ENCODE data around the gene FAP. TPM values are rescaled to one million over a fixed set of nuclear protein-coding genes. Genes with fewer than 3 reads are reported as not detected.

Gene FAP
- total RNA-seq, 1 experiment from 2014 or later: not detected

GRCh38 chr2:162202203-162202602 is 41.0 kb downstream of the FAP start:
- DNase-seq (ENCODE audit: low spot score) (no peak), ATAC-seq (no peak)
- Mint-ChIP-seq H3K27ac (no peak overlapping the region), H3K27me3 (ENCODE audit: low read depth) (no peaks in the 10 kb centered on the region), H3K36me3 (no peaks in the 10 kb centered on the region), H3K4me1 (peaks cover 3% of the 10 kb centered on the region; the same call in 1 of the 2 replicates), H3K9me3 (peaks cover 5% of the 10 kb centered on the region), H3K4me3 (no peak overlapping the region)
- POLR2A ChIA-PET: no interaction called here
- CTCF ChIA-PET: no interaction called here
- no peak for TF ChIP-seq CREM (CRISPR knock-in tag; IDR thresholded peaks at IDR 0.05)
- TF ChIP-seq, protein P1, sequence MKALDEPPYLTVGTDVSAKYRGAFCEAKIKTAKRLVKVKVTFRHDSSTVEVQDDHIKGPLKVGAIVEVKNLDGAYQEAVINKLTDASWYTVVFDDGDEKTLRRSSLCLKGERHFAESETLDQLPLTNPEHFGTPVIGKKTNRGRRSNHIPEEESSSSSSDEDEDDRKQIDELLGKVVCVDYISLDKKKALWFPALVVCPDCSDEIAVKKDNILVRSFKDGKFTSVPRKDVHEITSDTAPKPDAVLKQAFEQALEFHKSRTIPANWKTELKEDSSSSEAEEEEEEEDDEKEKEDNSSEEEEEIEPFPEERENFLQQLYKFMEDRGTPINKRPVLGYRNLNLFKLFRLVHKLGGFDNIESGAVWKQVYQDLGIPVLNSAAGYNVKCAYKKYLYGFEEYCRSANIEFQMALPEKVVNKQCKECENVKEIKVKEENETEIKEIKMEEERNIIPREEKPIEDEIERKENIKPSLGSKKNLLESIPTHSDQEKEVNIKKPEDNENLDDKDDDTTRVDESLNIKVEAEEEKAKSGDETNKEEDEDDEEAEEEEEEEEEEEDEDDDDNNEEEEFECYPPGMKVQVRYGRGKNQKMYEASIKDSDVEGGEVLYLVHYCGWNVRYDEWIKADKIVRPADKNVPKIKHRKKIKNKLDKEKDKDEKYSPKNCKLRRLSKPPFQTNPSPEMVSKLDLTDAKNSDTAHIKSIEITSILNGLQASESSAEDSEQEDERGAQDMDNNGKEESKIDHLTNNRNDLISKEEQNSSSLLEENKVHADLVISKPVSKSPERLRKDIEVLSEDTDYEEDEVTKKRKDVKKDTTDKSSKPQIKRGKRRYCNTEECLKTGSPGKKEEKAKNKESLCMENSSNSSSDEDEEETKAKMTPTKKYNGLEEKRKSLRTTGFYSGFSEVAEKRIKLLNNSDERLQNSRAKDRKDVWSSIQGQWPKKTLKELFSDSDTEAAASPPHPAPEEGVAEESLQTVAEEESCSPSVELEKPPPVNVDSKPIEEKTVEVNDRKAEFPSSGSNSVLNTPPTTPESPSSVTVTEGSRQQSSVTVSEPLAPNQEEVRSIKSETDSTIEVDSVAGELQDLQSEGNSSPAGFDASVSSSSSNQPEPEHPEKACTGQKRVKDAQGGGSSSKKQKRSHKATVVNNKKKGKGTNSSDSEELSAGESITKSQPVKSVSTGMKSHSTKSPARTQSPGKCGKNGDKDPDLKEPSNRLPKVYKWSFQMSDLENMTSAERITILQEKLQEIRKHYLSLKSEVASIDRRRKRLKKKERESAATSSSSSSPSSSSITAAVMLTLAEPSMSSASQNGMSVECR (CRISPR knock-in tag; IDR thresholded peaks at IDR 0.05; ENCODE audit: borderline replicate concordance): no peak
- TF ChIP-seq ESRRA (CRISPR knock-in tag; IDR thresholded peaks at IDR 0.05; ENCODE audit: borderline replicate concordance): no peak
- no peak for TF ChIP-seq NFATC4 (CRISPR knock-in tag; IDR thresholded peaks at IDR 0.05)
- TF ChIP-seq RELA (CRISPR knock-in tag; IDR thresholded peaks at IDR 0.05; ENCODE audit: borderline replicate concordance): no peak

GRCh38 chr2:162200636-162201035 is 42.6 kb downstream of the FAP start:
- no peaks in the 10 kb centered on the region for H3K36me3 Mint-ChIP-seq
- H3K27me3 Mint-ChIP-seq (ENCODE audit: low read depth): no peaks in the 10 kb centered on the region
- CTCF ChIA-PET: no interaction called here
- H3K4me3 Mint-ChIP-seq: no peak overlapping the region
- TF ChIP-seq JAZF1 (CRISPR knock-in tag; IDR thresholded peaks at IDR 0.05): no peak
- TF ChIP-seq CREB1 (CRISPR knock-in tag; IDR thresholded peaks at IDR 0.05): no peak
- no peak for TF ChIP-seq ZSCAN18 (CRISPR knock-in tag; IDR thresholded peaks at IDR 0.05)
- TF ChIP-seq ZNF232 (CRISPR knock-in tag; IDR thresholded peaks at IDR 0.05): no peak
- no peak for TF ChIP-seq ATF3 (CRISPR knock-in tag; conservative IDR thresholded peaks at IDR 0.05)
- no peak for TF ChIP-seq EMX1 (CRISPR knock-in tag; IDR thresholded peaks at IDR 0.05)
- no peak for TF ChIP-seq E2F5 (CRISPR knock-in tag; IDR thresholded peaks at IDR 0.05)
- TF ChIP-seq, protein P2, sequence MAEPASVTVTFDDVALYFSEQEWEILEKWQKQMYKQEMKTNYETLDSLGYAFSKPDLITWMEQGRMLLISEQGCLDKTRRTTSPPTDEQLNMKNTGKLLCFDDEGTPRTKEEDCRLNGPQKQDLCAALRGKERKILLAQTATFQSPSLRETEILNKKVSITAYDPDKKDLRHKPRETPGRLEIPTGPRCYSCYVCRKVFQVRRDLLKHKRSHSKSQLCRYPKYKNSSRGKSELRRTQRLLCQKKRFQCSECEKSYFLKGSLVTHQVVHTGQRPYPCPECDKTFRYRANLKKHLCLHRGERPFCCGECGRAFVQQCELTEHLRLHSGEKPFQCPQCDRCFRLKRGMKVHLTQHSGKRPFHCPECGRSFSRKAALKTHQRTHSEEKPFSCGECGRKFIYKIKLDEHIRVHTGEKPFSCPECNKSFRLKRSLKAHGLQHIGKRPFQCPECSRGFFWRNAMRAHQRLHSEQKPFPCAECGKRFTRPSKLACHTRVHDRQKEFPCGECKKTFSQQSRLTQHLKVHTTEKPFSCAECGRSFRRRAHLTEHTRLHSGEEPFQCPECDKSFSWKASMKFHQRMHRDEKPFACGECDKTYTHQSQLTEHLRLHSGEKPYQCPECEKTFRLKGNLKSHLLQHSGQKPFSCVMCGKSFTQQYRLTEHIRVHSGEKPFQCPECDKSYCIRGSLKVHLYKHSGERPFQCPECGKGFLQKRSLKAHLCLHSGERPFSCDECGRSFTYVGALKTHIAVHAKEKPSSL (CRISPR knock-in tag; conservative IDR thresholded peaks at IDR 0.05): no peak
- TF ChIP-seq, protein P3, sequence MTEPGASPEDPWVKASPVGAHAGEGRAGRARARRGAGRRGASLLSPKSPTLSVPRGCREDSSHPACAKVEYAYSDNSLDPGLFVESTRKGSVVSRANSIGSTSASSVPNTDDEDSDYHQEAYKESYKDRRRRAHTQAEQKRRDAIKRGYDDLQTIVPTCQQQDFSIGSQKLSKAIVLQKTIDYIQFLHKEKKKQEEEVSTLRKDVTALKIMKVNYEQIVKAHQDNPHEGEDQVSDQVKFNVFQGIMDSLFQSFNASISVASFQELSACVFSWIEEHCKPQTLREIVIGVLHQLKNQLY (CRISPR knock-in tag; IDR thresholded peaks at IDR 0.05): no peak
- no peak overlapping the region for H3K27ac Mint-ChIP-seq
- H3K4me1 Mint-ChIP-seq: peaks cover 3% of the 10 kb centered on the region; the same call in 1 of the 2 replicates
- peaks cover 5% of the 10 kb centered on the region for H3K9me3 Mint-ChIP-seq
- ATAC-seq (no peak), DNase-seq (ENCODE audit: low spot score) (no peak)
- POLR2A ChIA-PET: no interaction called here

Data from WTC11 (cell line).